Liver (tissue), 9 donors: Measurements from ENCODE around the gene NEK1. TPM values are rescaled to one million over a fixed set of nuclear protein-coding genes. Genes with fewer than 3 reads are reported as not detected.
A peak's percentile ranks its signal among the peaks of the same experiment; 100 is the strongest.

Source experiments
- DNase-seq: peaks from one replicate; pipeline ENCODE4 v3.0.0-alpha.2; 2017; ENCODE audit warnings: low spot score
- H3K27ac ChIP-seq, 2 donors: one replicate each; pipeline ENCODE4 v1.7.0; 2013; ENCODE audit warnings: inconsistent platforms in 2 of 2, low read length in 2 of 2, control low read depth in 1 of 2, low read depth in 1 of 2, mild to moderate bottlenecking in 1 of 2
- H3K27me3 ChIP-seq, 4 donors: one replicate each; pipeline versions ENCODE4 v1.6.1 to v1.7.0; 2013; ENCODE audit warnings: low read length in 3 of 4, inconsistent platforms in 1 of 4, mild to moderate bottlenecking in 1 of 4, moderate library complexity in 1 of 4; ENCODE audit not compliant: control insufficient read depth in 4 of 4, insufficient read depth in 4 of 4
- H3K36me3 ChIP-seq, 4 donors: one replicate each; pipeline versions ENCODE4 v1.6.1 to v1.7.0; 2013; ENCODE audit warnings: low read length in 3 of 4, mild to moderate bottlenecking in 3 of 4, low read depth in 1 of 4, moderate library complexity in 1 of 4; ENCODE audit not compliant: control insufficient read depth in 4 of 4, insufficient read depth in 3 of 4
- H3K4me1 ChIP-seq, 4 donors: one replicate each; pipeline versions ENCODE4 v1.6.1 to v1.7.0; 2013; ENCODE audit warnings: low read length in 3 of 4, mild to moderate bottlenecking in 3 of 4, moderate library complexity in 1 of 4; ENCODE audit not compliant: control insufficient read depth in 4 of 4, insufficient read depth in 4 of 4
- H3K4me3 ChIP-seq, 3 donors: one replicate each; pipeline versions ENCODE4 v1.6.1 to v1.7.0; 2013; ENCODE audit warnings: low read length in 3 of 3, control low read depth in 1 of 3, low read depth in 1 of 3, mild to moderate bottlenecking in 1 of 3
- H3K9ac ChIP-seq, 2 donors: one replicate each; pipeline ENCODE4 v1.7.0; 2013; ENCODE audit warnings: low read length in 2 of 2, mild to moderate bottlenecking in 2 of 2, moderate library complexity in 2 of 2, control low read depth in 1 of 2, low read depth in 1 of 2
- H3K9me3 ChIP-seq, 4 donors: one replicate each; pipeline versions ENCODE4 v1.6.1 to v1.7.0; 2013; ENCODE audit warnings: low read length in 3 of 4; ENCODE audit not compliant: control insufficient read depth in 4 of 4
- EGR1 ChIP-seq, 2 donors: IDR thresholded peaks; 2 replicates each; pipeline ENCODE4 v1.6.1; 2016 to 2018; ENCODE audit warnings: antibody characterized with exemption in 2 of 2, low read depth in 2 of 2
- FOXA1 ChIP-seq: IDR thresholded peaks from 2 replicates; pipeline ENCODE4 v1.6.1; 2016; ENCODE audit warnings: antibody characterized with exemption
- FOXA2 ChIP-seq: IDR thresholded peaks from 2 replicates; pipeline ENCODE4 v1.6.1; 2016; ENCODE audit warnings: antibody characterized with exemption
- HNF4A ChIP-seq, 2 donors: conservative IDR thresholded peaks; 2 replicates each; pipeline ENCODE4 v1.6.1; 2016; ENCODE audit warnings: antibody characterized with exemption in 2 of 2, mild to moderate bottlenecking in 2 of 2
- HNF4G ChIP-seq: IDR thresholded peaks from 2 replicates; pipeline ENCODE4 v1.6.1; 2016; ENCODE audit warnings: antibody characterized with exemption
- NR2F2 ChIP-seq: IDR thresholded peaks from 2 replicates; pipeline ENCODE4 v1.6.1; 2016; ENCODE audit warnings: antibody characterized with exemption
- RAD21 ChIP-seq, 2 donors: IDR thresholded peaks; 2 replicates each; pipeline ENCODE4 v1.6.1; 2016; ENCODE audit warnings: antibody characterized with exemption in 2 of 2, mild to moderate bottlenecking in 2 of 2
- SP1 ChIP-seq: IDR thresholded peaks from 2 replicates; pipeline ENCODE4 v1.6.1; 2018; ENCODE audit warnings: antibody characterized with exemption, mild to moderate bottlenecking
- TAF1 ChIP-seq: conservative IDR thresholded peaks from 2 replicates; pipeline ENCODE4 v1.6.1; 2016; ENCODE audit warnings: antibody characterized with exemption, mild to moderate bottlenecking
- YY1 ChIP-seq: IDR thresholded peaks from 2 replicates; pipeline ENCODE4 v1.6.1; 2016; ENCODE audit warnings: antibody characterized with exemption, mild to moderate bottlenecking
- WGBS: extraction: QIAGEN DNeasy Blood & Tissue Kit; methylation state at CpG from one replicate; pipeline ENCODE4 v1.1.7; 2013; 5-methylcytosine and 5-hydroxymethylcytosine counted together
- polyA plus RNA-seq, 2 donors: library from polyadenylated mRNA; stranded (reverse) in 1 of 2; unstranded in 1 of 2; fragments of 200-250 nt in 1 of 2; fragments of >200 nt in 1 of 2; fragmentation: Nextera tagmentation in 1 of 2; extraction: Ambion mirVana in 1 of 2; gene quantifications; one replicate each; pipeline versions ENCODE4 v1.2.1 to v1.2.3, GENCODE V29; 2013 to 2015
- total RNA-seq, 2 donors: library from RNA; depleted of rRNA; stranded (reverse); fragments of >200 nt; gene quantifications; one replicate each; pipeline ENCODE4 v1.2.3, GENCODE V29; 2014
- TF ChIP-seq, protein P1 (sequence below): IDR thresholded peaks from 2 replicates; pipeline ENCODE4 v1.6.1; 2016; ENCODE audit warnings: antibody characterized with exemption
- TF ChIP-seq, protein P2 (sequence below): IDR thresholded peaks from 2 replicates; pipeline ENCODE4 v1.6.1; 2016; ENCODE audit warnings: antibody characterized with exemption
- TF ChIP-seq, protein P3 (sequence below): fragments of 150-350 bp; IDR thresholded peaks from 2 replicates; pipeline ENCODE4 v1.5.1; 2017; ENCODE audit warnings: improper control_type of control experiment, low read depth, low read length; ENCODE audit not compliant: missing input control
- donor health status: healthy.
- donor health status: healthy.
- donor health status: healthy.
- donor health status: healthy.
- donor health status: healthy.

The NEK1 gene
- total and polyA plus RNA-seq, 4 donors = 1.8 to 10.2 (median 5.3) TPM

DNA sequence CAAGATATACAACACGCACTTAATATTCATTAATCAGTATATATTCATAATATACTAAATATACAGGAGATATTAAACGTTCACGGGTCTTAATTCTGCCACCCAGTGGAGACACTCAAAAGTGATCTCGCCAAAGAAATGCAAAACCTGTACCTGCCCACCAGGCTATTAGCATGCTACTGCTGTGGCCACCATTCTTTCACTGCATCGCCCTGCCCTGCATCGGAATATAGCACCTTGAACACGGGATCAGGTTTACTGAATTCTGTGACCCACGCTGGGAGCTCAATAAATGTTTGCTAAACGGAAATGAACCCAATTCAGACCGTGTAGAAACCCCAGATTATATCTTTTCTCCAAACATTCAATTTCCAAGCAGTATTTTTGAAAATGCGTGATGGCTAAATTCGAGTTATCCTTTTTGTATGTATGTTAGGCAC is 7.2 kb upstream of the NEK1 start:
- no peak for TF ChIP-seq EGR1 (IDR thresholded peaks at IDR 0.05; ENCODE audit: low read depth in 2 of 2)
- TF ChIP-seq SP1 = no peak
- TF ChIP-seq, protein P1, sequence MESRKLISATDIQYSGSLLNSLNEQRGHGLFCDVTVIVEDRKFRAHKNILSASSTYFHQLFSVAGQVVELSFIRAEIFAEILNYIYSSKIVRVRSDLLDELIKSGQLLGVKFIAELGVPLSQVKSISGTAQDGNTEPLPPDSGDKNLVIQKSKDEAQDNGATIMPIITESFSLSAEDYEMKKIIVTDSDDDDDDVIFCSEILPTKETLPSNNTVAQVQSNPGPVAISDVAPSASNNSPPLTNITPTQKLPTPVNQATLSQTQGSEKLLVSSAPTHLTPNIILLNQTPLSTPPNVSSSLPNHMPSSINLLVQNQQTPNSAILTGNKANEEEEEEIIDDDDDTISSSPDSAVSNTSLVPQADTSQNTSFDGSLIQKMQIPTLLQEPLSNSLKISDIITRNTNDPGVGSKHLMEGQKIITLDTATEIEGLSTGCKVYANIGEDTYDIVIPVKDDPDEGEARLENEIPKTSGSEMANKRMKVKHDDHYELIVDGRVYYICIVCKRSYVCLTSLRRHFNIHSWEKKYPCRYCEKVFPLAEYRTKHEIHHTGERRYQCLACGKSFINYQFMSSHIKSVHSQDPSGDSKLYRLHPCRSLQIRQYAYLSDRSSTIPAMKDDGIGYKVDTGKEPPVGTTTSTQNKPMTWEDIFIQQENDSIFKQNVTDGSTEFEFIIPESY = no peak
- TF ChIP-seq YY1 = peak; percentile 71
- peak; percentile 59 to 76 for TF ChIP-seq RAD21 (IDR thresholded peaks at IDR 0.05)
- TF ChIP-seq, protein P2, sequence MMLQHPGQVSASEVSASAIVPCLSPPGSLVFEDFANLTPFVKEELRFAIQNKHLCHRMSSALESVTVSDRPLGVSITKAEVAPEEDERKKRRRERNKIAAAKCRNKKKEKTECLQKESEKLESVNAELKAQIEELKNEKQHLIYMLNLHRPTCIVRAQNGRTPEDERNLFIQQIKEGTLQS = no peak
- no peak for TF ChIP-seq FOXA1
- TF ChIP-seq, protein P3, sequence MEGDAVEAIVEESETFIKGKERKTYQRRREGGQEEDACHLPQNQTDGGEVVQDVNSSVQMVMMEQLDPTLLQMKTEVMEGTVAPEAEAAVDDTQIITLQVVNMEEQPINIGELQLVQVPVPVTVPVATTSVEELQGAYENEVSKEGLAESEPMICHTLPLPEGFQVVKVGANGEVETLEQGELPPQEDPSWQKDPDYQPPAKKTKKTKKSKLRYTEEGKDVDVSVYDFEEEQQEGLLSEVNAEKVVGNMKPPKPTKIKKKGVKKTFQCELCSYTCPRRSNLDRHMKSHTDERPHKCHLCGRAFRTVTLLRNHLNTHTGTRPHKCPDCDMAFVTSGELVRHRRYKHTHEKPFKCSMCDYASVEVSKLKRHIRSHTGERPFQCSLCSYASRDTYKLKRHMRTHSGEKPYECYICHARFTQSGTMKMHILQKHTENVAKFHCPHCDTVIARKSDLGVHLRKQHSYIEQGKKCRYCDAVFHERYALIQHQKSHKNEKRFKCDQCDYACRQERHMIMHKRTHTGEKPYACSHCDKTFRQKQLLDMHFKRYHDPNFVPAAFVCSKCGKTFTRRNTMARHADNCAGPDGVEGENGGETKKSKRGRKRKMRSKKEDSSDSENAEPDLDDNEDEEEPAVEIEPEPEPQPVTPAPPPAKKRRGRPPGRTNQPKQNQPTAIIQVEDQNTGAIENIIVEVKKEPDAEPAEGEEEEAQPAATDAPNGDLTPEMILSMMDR = peak; percentile 59
- no peak for TF ChIP-seq NR2F2
- DNase-seq = peak; percentile 72
- no peaks in the 10 kb centered on the region for H3K27me3 ChIP-seq
- peak overlapping the region; percentile 96 to 97 for H3K27ac ChIP-seq
- peak overlapping the region; percentile 52 to 80 (median 78) for H3K4me3 ChIP-seq
- H3K4me1 ChIP-seq = peaks cover 2 to 14% (median 8%) of the 10 kb centered on the region in 4 donors
- peak overlapping the region; percentile 94 to 95 for H3K9ac ChIP-seq
- H3K9me3 ChIP-seq = no peaks in the 10 kb centered on the region
- no peaks in the 10 kb centered on the region for H3K36me3 ChIP-seq
- under 1% methylated on average over 12 of the region's 12 CpGs for WGBS

DNA sequence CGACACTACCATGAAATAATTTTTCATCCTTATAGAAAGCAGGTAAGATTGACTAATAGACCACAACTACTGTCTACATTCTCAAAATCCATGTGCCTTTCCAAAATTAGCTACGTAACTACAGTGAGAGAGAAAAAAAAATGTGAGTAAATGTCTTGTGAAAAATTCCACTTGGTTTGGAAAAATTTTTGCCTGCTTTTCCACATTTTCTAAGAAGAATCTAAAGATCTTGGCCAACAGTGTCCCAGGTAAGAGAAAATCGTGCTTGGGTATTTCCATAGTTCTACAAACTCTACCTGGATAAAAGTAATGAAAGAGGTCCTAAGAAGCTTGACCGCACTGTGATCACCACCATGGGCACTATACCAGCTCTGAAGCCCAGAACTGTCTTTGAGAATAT is 6.6 kb upstream of the NEK1 start:
- WGBS = 96% methylated on average over 4 of the region's 4 CpGs
- no peak for DNase-seq
- Histone ChIP-seq H3K9me3 (no peaks in the 10 kb centered on the region), H3K27ac (peak overlapping the region in 1 of 2 donors; percentile 96), H3K27me3 (no peaks in the 10 kb centered on the region), H3K9ac (peak overlapping the region in 1 of 2 donors; percentile 94), H3K4me1 (peaks cover 2 to 12% (median 7%) of the 10 kb centered on the region in 4 donors), H3K4me3 (no peak overlapping the region), H3K36me3 (no peaks in the 10 kb centered on the region)
- TF ChIP-seq FOXA2 (no peak), YY1 (no peak), TAF1 (no peak), SP1 (no peak), EGR1 (IDR thresholded peaks at IDR 0.05; ENCODE audit: low read depth in 2 of 2) (no peak), HNF4G (no peak), RAD21 (IDR thresholded peaks at IDR 0.05) (no peak), HNF4A (conservative IDR thresholded peaks at IDR 0.05) (no peak), FOXA1 (no peak)
- TF ChIP-seq, protein P1 = no peak
